Posterior vena cava (tissue), 2 donors: Measurements from ENCODE around the gene DROSHA. TPM values are rescaled to one million over a fixed set of nuclear protein-coding genes. Genes with fewer than 3 reads are reported as not detected.
"Not testable (repeated sequence)": the region's sequence is repeated elsewhere in the genome, so short reads cannot be mapped to it uniquely, and the experiment has no call there.

Experiments used
- DNase-seq: peaks from one replicate; pipeline ENCODE4 v3.0.0-alpha.2; 2020; ENCODE audit warnings: low spot score
- intact Hi-C, 2 donors: fragments of 100-400 bp; cut with DNase I; formaldehyde crosslinking; loops; one replicate each; pipeline versions ENCODE4 v1.14.1 to v1.14.2; 2022 to 2023
- long read RNA-seq, 2 donors: library from polyadenylated mRNA; unstranded; transcript quantifications; one replicate each; pipeline ENCODE4 v2.0.0, GENCODE V29; 2020 to 2021
- total RNA-seq, 2 donors: library from RNA; stranded (reverse); fragmentation: NEBNext Ultra II Directional; extraction: Animal tissue kit (Norgen Biotek cat#: 25700); gene quantifications; one replicate each; pipeline ENCODE4 v1.2.1, GENCODE V29; 2021
- donor health status: DM: yes; HTN: yes; CAD: no.
- donor health status: DM: yes; HTN: yes; CAD: no.

Gene DROSHA
- total RNA-seq: 10 to 100 TPM; 36.9 to 39.3 TPM
- long read RNA-seq, donor 1, partial matches to known transcripts: 10 of 12 reads
- long read RNA-seq, donor 1, other reads (novel, unspliced or antisense): 2 of 12 reads
- long read RNA-seq, donor 2, partial matches to known transcripts: 2 of 5 reads
- long read RNA-seq, donor 2, other reads (novel, unspliced or antisense): 3 of 5 reads

GRCh38 chr5:31531888-31532547, at the start of gene DROSHA, which contains the start of gene C5orf22:
Gene DROSHA, minus strand, starts transcription at chr5:31532093. Its CDS starts 3,034 bp downstream, at chr5:31529059.
Gene C5orf22, plus strand, starts transcription at chr5:31532301. Its CDS starts 92 bp downstream, at chr5:31532393.
- intact Hi-C loops: no loop called here
- peak; percentile 98 for DNase-seq

- intact Hi-C loops: loop anchor here in 1 of 2 donors (5.0 kb wide), 1 partner anchor 223 kb away; no protein-coding TSS in a partner anchor
- no peak for DNase-seq
These were observed 47.7 kb upstream of the DROSHA start for GRCh38 chr5:31579558-31579957.

GRCh38 chr5:31577438-31577837, 45.5 kb upstream of the DROSHA start:
- intact Hi-C loops: loop anchor here in 1 of 2 donors (5.0 kb wide), 1 partner anchor 225 kb away; no protein-coding TSS in a partner anchor

GRCh38 chr5:31574772-31575171, 42.9 kb upstream of the DROSHA start:
- intact Hi-C loops: loop anchor here in 1 of 2 donors (5.0 kb wide), 1 partner anchor 228 kb away; no protein-coding TSS in a partner anchor
- no peak for DNase-seq

More at GRCh38 chr5:31577438-31577837, 45.5 kb upstream of the DROSHA start:
- DNase-seq: no peak

- intact Hi-C loops: no loop called here
- no peak for DNase-seq
These were observed 41.7 kb upstream of the DROSHA start for GRCh38 chr5:31573494-31574142.

GRCh38 chr5:31569068-31569467, 37.2 kb upstream of the DROSHA start:
- intact Hi-C loops: no loop called here

GRCh38 chr5:31568302-31568835, 36.5 kb upstream of the DROSHA start:
- intact Hi-C loops: no loop called here
- no peak for DNase-seq

More at GRCh38 chr5:31569068-31569467, 37.2 kb upstream of the DROSHA start:
- no peak for DNase-seq

GRCh38 chr5:31566362-31566761, 34.5 kb upstream of the DROSHA start:
- intact Hi-C loops: not testable (repeated sequence)

GRCh38 chr5:31563216-31563615, 31.3 kb upstream of the DROSHA start:
- DNase-seq: no peak
- intact Hi-C loops: no loop called here

More at GRCh38 chr5:31566362-31566761, 34.5 kb upstream of the DROSHA start:
- not testable (repeated sequence) for DNase-seq

GRCh38 chr5:31561946-31562345, 30.1 kb upstream of the DROSHA start:
- no peak for DNase-seq
- intact Hi-C loops: no loop called here

GRCh38 chr5:31559942-31560341, 28.0 kb upstream of the DROSHA start:
- DNase-seq: no peak
- intact Hi-C loops: no loop called here

GRCh38 chr5:31556461-31556860, 24.6 kb upstream of the DROSHA start:
- intact Hi-C loops: no loop called here
- DNase-seq: no peak

- intact Hi-C loops: no loop called here
- no peak for DNase-seq
These were observed 22.7 kb upstream of the DROSHA start for GRCh38 chr5:31554552-31554951.

GRCh38 chr5:31553863-31554262, 22.0 kb upstream of the DROSHA start:
- no peak for DNase-seq

GRCh38 chr5:31551878-31552277, 20.0 kb upstream of the DROSHA start:
- no peak for DNase-seq
- intact Hi-C loops: no loop called here

More at GRCh38 chr5:31553863-31554262, 22.0 kb upstream of the DROSHA start:
- intact Hi-C loops: no loop called here

GRCh38 chr5:31549114-31549513, 17.2 kb upstream of the DROSHA start:
- DNase-seq, intact Hi-C loops: not testable (repeated sequence)

- no peak for DNase-seq
- intact Hi-C loops: no loop called here
These were observed 6.0 kb upstream of the DROSHA start for GRCh38 chr5:31537851-31538250.

- intact Hi-C loops: no loop called here
- DNase-seq: no peak
These were observed 5.5 kb upstream of the DROSHA start for GRCh38 chr5:31537349-31537748.

- intact Hi-C loops: no loop called here
- DNase-seq: no peak
These were observed 5.0 kb upstream of the DROSHA start for GRCh38 chr5:31536873-31537272.

GRCh38 chr5:31534527-31535046, 2.7 kb upstream of the DROSHA start:
- intact Hi-C loops: no loop called here
- DNase-seq: no peak
